Iris pigment epithelial cell (primary cell): ENCODE data around the gene ACSM5.
"Not testable (repeated sequence)": the region's sequence is repeated elsewhere in the genome, so short reads cannot be mapped to it uniquely, and the experiment has no call there.

Source experiments
- DNase-seq: peaks from one replicate; pipeline ENCODE4 v3.0.0-alpha.2; 2011; ENCODE audit warnings: low read depth

ACSM5 gene

GRCh38 chr16:20398603-20399002, 10.7 kb upstream of the ACSM5 start:
- no peak for DNase-seq

GRCh38 chr16:20399185-20399584, 10.1 kb upstream of the ACSM5 start:
- no peak for DNase-seq

GRCh38 chr16:20401066-20401465, 8.3 kb upstream of the ACSM5 start:
- no peak for DNase-seq

GRCh38 chr16:20401475-20402016, 7.8 kb upstream of the ACSM5 start:
- no peak for DNase-seq

- DNase-seq: no peak
These were observed 6.7 kb upstream of the ACSM5 start for GRCh38 chr16:20402651-20403050.

GRCh38 chr16:20404637-20405036, 4.7 kb upstream of the ACSM5 start, which contains the start of gene PDILT:
Gene PDILT (minus strand): TSS chr16:20404737. CDS start chr16:20399300, 5,437 bp downstream.
- DNase-seq: no peak

GRCh38 chr16:20410121-20410723, 888 bp downstream of the ACSM5 start:
- no peak for DNase-seq

GRCh38 chr16:20411055-20411454, 1.7 kb downstream of the ACSM5 start:
- DNase-seq: no peak

- DNase-seq: no peak
These were observed 6.2 kb downstream of the ACSM5 start for GRCh38 chr16:20415541-20415940.

GRCh38 chr16:20419093-20419492, 9.8 kb downstream of the ACSM5 start:
- not testable (repeated sequence) for DNase-seq

- DNase-seq: not testable (repeated sequence)
These were observed 12.4 kb downstream of the ACSM5 start for GRCh38 chr16:20421748-20422147.

- DNase-seq: not testable (repeated sequence)
These were observed 14.4 kb downstream of the ACSM5 start for GRCh38 chr16:20423772-20424128.

GRCh38 chr16:20424129-20424866, 15.0 kb downstream of the ACSM5 start:
- DNase-seq: no peak

GRCh38 chr16:20427401-20427797, 18.1 kb downstream of the ACSM5 start:
- DNase-seq: not testable (repeated sequence)

- DNase-seq: not testable (repeated sequence)
These were observed 20.2 kb downstream of the ACSM5 start for GRCh38 chr16:20429499-20429898.

- not testable (repeated sequence) for DNase-seq
These were observed 21.1 kb downstream of the ACSM5 start for GRCh38 chr16:20430480-20430879.

GRCh38 chr16:20430948-20431347, 21.6 kb downstream of the ACSM5 start:
- no peak for DNase-seq

- DNase-seq: not testable (repeated sequence)
These were observed 29.6 kb downstream of the ACSM5 start for GRCh38 chr16:20438950-20439349.

- DNase-seq: not testable (repeated sequence)
These were observed 30.5 kb downstream of the ACSM5 start for GRCh38 chr16:20439820-20440231.

GRCh38 chr16:20440731-20441130, 31.4 kb downstream of the ACSM5 start:
- DNase-seq: not testable (repeated sequence)

- no peak for DNase-seq
These were observed 31.9 kb downstream of the ACSM5 start for GRCh38 chr16:20441191-20441590.

GRCh38 chr16:20441859-20442258, 32.5 kb downstream of the ACSM5 start:
- not testable (repeated sequence) for DNase-seq

- not testable (repeated sequence) for DNase-seq
These were observed 37.5 kb downstream of the ACSM5 start for GRCh38 chr16:20446652-20447393.
